ENCODE results near the gene HOXD8.

DNA sequence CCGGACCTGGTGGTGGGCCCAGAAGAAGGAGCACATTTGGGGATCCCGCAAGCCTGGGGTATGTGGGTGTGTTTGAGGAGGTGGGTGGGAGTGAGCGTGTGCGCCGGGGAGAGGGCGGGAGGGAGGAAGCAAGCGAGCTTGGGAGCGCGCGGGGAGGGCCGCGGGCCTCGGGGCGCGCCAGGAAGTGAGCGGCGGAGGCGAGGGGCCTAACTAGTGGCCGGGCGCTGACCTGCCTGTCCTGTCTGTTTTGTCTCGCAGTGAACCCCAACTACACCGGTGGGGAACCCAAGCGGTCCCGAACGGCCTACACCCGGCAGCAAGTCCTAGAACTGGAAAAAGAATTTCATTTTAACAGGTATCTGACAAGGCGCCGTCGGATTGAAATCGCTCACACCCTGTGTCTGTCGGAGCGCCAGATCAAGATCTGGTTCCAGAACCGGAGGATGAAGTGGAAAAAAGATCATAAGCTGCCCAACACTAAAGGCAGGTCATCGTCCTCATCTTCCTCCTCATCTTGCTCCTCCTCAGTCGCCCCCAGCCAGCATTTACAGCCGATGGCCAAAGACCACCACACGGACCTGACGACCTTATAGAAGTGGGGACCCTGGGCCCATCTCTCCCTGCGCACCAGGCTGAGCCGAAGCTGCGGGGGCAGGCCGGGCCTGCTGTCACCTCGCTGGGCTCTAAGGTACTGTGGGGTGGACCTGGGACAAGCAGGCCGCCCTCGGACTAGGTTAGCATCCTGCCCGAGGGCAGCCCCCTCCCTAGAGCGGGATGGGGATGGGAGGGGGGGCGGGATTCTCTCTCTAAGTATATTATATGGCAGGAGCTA, 23.1 kb downstream of the HOXD8 start:
- TF ChIP-seq, protein P1, sequence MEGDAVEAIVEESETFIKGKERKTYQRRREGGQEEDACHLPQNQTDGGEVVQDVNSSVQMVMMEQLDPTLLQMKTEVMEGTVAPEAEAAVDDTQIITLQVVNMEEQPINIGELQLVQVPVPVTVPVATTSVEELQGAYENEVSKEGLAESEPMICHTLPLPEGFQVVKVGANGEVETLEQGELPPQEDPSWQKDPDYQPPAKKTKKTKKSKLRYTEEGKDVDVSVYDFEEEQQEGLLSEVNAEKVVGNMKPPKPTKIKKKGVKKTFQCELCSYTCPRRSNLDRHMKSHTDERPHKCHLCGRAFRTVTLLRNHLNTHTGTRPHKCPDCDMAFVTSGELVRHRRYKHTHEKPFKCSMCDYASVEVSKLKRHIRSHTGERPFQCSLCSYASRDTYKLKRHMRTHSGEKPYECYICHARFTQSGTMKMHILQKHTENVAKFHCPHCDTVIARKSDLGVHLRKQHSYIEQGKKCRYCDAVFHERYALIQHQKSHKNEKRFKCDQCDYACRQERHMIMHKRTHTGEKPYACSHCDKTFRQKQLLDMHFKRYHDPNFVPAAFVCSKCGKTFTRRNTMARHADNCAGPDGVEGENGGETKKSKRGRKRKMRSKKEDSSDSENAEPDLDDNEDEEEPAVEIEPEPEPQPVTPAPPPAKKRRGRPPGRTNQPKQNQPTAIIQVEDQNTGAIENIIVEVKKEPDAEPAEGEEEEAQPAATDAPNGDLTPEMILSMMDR (IDR thresholded peaks at IDR 0.05): no peak
- TF ChIP-seq POLR2A (IDR thresholded peaks at IDR 0.05): no peak
